HUES6 (cell line): Measurements from ENCODE around the gene ATP2B2.

Experiments used
- H3K27ac ChIP-seq: 2 replicates; pipeline ENCODE4 v1.7.0; 2013; ENCODE audit warnings: low read depth, mild to moderate bottlenecking, low read length, inconsistent platforms
- H3K27me3 ChIP-seq: 2 replicates; pipeline ENCODE4 v1.6.1; 2013; ENCODE audit warnings: low read length; ENCODE audit not compliant: control insufficient read depth, insufficient read depth
- H3K36me3 ChIP-seq: 2 replicates; pipeline ENCODE4 v1.6.1; 2013; ENCODE audit warnings: low read length; ENCODE audit not compliant: control insufficient read depth, insufficient read depth
- H3K4me1 ChIP-seq: 2 replicates; pipeline ENCODE4 v1.6.1; 2013; ENCODE audit warnings: low read length; ENCODE audit not compliant: control insufficient read depth, insufficient read depth
- H3K4me3 ChIP-seq: 2 replicates; pipeline ENCODE4 v1.5.1; 2013; ENCODE audit warnings: low read depth, low read length
- H3K9ac ChIP-seq: one replicate; pipeline ENCODE4 v1.6.1; 2013; ENCODE audit warnings: mild to moderate bottlenecking, low read length
- H3K9me3 ChIP-seq: 2 replicates; pipeline ENCODE4 v1.6.1; 2013; ENCODE audit warnings: low read depth, low read length; ENCODE audit not compliant: control insufficient read depth, insufficient read depth

Gene ATP2B2

DNA sequence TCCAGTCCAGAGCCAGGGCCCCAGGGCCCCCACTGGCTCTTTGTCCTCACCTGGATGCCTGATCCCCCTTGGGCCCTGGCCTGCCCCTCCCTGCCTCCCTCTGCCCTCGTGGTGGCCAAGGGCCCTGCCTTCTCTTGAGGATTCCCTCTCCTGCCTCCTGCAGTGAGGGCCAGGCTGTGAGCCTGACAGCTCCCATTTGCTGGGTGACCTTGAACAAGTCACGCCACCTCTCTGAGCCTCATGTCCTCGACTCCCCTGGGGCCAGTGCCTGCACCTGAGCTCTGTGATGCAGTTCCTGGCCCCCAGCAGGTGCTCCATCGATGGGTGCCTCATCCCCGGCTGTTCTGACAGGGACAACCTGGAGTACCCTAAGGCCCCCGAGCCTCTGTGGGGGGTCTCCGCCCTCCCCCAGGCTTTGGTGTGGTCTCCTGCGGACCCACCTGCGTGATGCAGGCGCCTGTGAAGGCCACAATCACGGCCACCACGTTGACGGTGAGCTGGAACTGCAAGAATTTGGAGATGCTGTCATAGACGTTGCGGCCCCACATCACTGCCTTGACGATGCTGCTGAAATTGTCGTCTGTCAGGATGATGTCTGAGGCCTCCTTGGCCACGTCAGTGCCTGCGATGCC lies 160.3 kb downstream of the ATP2B2 start:
- H3K9me3 ChIP-seq: no peaks in the 10 kb centered on the region
- no peak overlapping the region for H3K4me3 ChIP-seq
- H3K4me1 ChIP-seq: peaks cover 3% of the 10 kb centered on the region; the same call in 1 of the 2 replicates
- H3K9ac ChIP-seq: no peak overlapping the region
- no peaks in the 10 kb centered on the region for H3K36me3 ChIP-seq
- H3K27ac ChIP-seq: no peak overlapping the region
- no peaks in the 10 kb centered on the region for H3K27me3 ChIP-seq

DNA sequence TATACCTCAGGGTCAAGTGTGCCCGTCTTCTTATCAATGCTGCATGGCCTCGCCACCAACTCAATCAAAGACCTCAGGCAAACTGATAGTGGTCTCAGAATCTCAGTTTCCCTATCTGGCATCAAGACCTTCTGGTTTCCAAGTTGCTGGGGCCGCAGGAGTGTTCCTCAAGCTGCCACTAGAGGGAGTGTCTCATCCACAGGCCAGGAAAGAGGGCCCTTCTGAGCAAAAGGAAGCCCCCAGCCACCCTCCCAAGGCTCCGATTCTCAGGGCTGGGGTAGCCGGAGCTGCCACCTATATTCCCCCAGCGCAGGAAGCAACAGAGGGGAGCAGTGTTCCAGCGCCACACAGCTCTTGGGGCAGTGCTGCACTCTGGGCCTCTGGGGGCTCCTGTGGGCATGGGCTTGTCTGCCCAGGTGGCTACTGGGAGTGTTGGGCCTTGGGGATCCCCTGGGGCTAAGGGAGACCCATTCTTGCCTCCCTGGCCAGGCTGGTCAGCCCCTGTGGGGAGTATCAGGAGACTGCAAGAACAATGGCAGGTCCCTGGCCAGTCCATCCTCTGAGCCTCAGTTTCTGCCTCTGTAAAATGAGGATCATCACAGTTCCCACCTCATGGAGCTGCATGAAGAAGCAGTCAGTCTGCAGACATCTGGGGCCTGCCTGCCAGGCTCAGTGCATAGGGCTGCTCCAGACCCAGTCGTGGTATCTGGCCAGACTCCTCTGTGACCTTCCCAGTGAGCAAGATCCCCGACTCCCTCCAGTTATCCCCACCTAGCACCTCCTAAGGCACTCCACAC lies 161.0 kb downstream of the ATP2B2 start:
- Histone ChIP-seq H3K9ac (no peak overlapping the region), H3K27ac (no peak overlapping the region), H3K4me3 (no peak overlapping the region), H3K27me3 (no peaks in the 10 kb centered on the region), H3K4me1 (peaks cover 3% of the 10 kb centered on the region; the same call in 1 of the 2 replicates), H3K36me3 (no peaks in the 10 kb centered on the region), H3K9me3 (no peaks in the 10 kb centered on the region)

DNA sequence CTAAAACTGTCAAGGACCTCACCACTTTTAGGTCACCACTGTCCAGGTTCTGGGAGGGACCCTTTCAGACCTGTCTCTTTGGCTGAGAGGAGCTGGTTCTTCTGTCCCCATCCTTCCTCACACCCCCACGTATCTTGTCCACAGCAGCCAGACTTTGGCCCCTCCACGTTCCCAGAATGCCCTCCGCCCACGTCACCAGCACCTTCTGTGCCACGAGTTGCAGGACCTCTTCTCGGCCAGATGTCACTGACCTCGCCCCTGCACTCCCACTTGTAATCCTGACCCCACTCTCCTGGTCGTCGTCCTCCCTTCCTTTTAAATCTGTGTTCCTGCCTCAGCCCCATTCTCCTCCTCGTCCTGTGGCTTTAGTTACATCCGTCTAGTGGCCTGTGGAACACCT lies 161.9 kb downstream of the ATP2B2 start:
- Histone ChIP-seq H3K4me3 (no peak overlapping the region), H3K36me3 (no peaks in the 10 kb centered on the region), H3K27ac (no peak overlapping the region), H3K27me3 (no peaks in the 10 kb centered on the region), H3K4me1 (peaks cover 3% of the 10 kb centered on the region; the same call in 1 of the 2 replicates), H3K9ac (no peak overlapping the region), H3K9me3 (no peaks in the 10 kb centered on the region)

DNA sequence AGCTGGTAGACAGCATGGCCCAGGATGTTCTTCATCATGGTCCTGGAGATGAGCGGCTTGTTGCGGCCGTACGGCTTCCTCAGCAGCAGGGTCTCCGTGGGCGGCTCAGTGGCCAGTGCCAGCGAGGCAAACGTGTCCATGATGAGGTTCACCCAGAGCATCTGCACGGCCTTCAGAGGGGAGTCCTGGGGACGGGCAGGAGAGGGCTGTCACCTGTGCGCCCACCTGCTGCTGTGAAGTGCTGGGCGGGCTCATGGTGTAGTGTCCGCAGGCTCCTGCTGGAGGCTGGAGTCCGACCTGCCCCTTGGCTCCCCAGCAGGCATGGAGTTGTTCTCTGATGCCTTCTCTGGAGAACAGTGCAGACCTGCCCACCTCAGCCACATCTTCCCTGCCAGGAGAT lies 162.6 kb downstream of the ATP2B2 start:
- Histone ChIP-seq H3K27ac (no peak overlapping the region), H3K4me3 (no peak overlapping the region), H3K9me3 (no peaks in the 10 kb centered on the region), H3K4me1 (peaks cover 3% of the 10 kb centered on the region; the same call in 1 of the 2 replicates), H3K36me3 (no peaks in the 10 kb centered on the region), H3K27me3 (no peaks in the 10 kb centered on the region), H3K9ac (no peak overlapping the region)

DNA sequence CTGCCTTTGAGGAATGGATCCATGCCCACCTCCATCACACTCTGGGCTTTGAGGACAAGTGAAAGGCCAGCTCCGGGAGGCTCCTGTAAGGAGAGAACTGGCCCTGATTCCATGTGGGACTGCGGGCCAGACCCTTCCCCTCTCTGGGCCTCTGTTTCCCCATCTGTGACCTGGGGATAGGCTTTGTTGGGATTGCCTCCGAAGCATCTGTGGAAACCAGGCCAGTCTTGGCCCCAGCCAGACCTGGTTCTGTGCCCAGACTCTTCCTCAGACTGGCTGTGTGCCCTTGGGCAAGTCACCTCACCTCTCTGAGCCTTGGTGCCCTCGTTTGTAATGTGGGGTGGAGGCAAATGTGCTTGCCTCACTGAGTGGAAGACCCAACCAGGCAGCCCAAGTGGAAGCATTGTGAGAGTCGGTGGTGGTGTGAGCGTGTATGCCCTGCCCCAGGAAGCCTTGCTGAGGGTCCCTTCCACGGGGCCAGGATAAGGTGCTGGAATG lies 163.4 kb downstream of the ATP2B2 start:
- Histone ChIP-seq H3K36me3 (no peaks in the 10 kb centered on the region), H3K4me1 (peaks cover 3% of the 10 kb centered on the region; the same call in 1 of the 2 replicates), H3K9me3 (no peaks in the 10 kb centered on the region), H3K9ac (no peak overlapping the region), H3K27me3 (no peaks in the 10 kb centered on the region), H3K4me3 (no peak overlapping the region), H3K27ac (no peak overlapping the region)

DNA sequence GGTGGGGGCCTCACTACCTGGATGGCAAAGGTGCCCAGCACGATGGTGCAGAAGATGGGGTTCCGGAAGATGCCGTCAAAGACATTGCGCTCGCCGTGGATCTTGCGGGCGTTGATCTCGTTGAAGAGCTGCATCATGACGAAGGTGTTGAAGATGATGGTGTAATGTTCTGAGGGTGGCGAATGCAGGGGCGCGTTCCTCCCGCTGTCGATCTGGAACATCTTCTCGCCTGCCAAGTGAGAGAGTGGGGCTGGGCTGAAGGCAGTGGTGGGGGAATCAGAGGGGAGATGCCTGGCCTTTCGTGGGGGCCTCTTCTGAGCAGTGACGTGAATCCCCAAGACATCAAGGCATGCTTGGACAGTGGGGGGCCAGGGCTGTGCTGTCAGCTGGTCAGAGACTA lies 164.9 kb downstream of the ATP2B2 start:
- H3K36me3 ChIP-seq: no peaks in the 10 kb centered on the region
- H3K27me3 ChIP-seq: no peaks in the 10 kb centered on the region
- H3K9ac ChIP-seq: no peak overlapping the region
- H3K4me3 ChIP-seq: no peak overlapping the region
- no peaks in the 10 kb centered on the region for H3K9me3 ChIP-seq
- H3K4me1 ChIP-seq: peaks cover 3% of the 10 kb centered on the region; the same call in 1 of the 2 replicates
- H3K27ac ChIP-seq: no peak overlapping the region

DNA sequence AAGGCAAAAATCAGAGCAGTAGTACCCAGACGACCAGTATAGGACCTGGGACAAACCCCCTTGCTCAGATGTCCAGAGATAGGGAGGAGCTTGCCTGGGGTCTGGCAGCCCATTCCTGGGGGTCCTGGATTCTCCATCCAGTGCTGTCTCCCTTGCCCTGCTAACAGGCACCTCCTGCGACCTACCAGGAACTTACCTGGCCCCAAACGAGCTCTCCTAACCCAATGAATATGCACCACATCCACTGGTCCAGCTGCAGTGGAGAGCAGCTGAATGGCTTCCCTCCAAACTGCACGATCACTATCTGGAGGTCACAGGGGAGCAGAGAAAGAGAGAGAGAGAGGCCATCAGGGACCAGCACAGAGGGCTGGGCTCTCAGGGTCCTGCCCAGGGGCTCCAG lies 165.3 kb downstream of the ATP2B2 start:
- Histone ChIP-seq H3K4me1 (peaks cover 3% of the 10 kb centered on the region; the same call in 1 of the 2 replicates), H3K4me3 (no peak overlapping the region)

DNA sequence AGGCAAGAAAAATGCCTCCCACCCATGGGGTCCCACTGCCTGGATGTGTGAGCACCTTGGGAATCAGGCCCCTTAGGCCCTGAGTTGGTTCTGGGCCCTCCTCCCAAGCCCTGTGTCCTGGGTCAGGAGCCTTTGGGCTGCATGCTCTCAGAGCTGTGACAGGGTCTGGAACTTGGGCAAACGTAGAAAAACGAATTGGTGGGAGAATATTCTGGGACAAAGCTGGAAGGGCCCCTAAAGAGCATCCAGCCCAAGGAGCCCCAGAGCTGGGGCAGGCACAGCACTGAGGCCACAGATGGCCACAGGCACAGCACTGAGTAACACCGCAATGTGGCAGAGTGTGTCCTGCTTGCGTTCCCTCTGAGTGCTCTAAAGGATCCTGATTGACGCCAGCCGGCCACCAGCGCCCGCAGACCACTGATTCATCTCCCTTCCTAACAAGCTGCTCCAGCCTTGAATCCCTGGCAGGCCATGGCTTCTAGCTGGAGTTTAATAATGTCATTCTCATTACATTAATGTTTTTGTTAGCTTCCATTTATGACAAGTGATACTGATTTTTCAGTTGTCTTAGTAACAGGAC lies 165.9 kb downstream of the ATP2B2 start:
- no peak overlapping the region for H3K27ac ChIP-seq

More for the DNA sequence above, 165.3 kb downstream of the ATP2B2 start:
- H3K36me3 ChIP-seq: no peaks in the 10 kb centered on the region
- H3K9me3 ChIP-seq: no peaks in the 10 kb centered on the region
- no peaks in the 10 kb centered on the region for H3K27me3 ChIP-seq
- H3K9ac ChIP-seq: no peak overlapping the region
- no peak overlapping the region for H3K27ac ChIP-seq

DNA sequence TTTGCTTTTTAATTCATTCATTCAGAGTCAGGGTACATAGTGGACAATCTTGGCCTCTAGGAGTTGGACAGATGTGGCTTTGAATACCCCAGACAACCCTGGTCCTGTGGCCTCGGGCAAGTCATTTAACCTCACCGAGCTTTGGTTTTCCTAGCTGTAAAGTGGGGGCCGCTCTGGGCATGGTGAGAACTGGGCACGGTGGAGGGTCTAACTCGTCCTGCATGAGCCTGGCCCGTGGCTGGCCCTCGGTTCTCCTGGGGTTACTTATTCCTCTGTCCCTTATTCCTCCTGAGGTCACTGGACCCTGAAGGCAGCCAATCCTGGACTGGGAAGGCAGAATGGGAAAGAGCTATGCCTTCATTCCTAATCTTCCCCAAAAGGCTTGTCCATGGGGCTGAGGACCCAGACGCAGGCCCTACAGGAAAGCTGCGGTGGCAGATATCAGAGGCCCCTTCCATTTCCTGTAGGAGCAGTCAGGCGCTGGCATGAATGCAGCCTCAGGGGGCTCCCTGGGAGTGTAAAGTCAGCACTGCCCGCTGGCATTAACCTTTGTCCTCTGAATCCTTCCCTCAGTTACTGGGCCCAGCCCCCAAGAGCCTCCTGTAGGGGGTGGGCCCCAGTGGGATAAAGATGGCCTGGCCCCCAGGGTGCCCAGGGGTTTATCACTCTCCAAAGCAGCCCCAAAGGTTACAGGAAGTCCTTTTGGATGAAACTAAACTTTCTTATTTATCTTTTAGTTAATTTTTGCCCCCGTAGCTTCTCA lies 166.6 kb downstream of the ATP2B2 start:
- Histone ChIP-seq H3K9ac (no peak overlapping the region), H3K4me1 (no peaks in the 10 kb centered on the region), H3K27ac (no peak overlapping the region), H3K36me3 (no peaks in the 10 kb centered on the region), H3K27me3 (no peaks in the 10 kb centered on the region), H3K4me3 (no peak overlapping the region), H3K9me3 (no peaks in the 10 kb centered on the region)

More for the DNA sequence above, 165.9 kb downstream of the ATP2B2 start:
- peaks cover 3% of the 10 kb centered on the region; the same call in 1 of the 2 replicates for H3K4me1 ChIP-seq
- H3K36me3 ChIP-seq: no peaks in the 10 kb centered on the region
- no peak overlapping the region for H3K9ac ChIP-seq
- H3K27me3 ChIP-seq: no peaks in the 10 kb centered on the region
- H3K9me3 ChIP-seq: no peaks in the 10 kb centered on the region
- no peak overlapping the region for H3K4me3 ChIP-seq

DNA sequence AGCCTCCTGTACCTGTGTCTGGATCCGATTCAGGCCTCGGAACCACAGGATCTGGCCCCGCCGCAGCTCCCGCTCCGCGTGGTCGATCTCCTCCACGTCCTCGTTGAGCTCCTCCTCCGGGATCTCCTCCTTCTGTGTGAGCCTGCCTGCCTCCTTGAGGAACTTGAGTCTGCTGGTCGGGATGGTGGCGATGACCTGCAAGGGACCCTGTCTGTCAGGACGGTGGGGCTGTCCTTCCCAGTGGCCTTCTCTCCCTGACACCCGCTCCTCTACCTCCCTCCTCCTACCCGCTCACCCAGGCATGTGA lies 167.3 kb downstream of the ATP2B2 start:
- no peaks in the 10 kb centered on the region for H3K36me3 ChIP-seq

More for the DNA sequence above, 167.3 kb downstream of the ATP2B2 start:
- Histone ChIP-seq H3K4me1 (no peaks in the 10 kb centered on the region), H3K9me3 (no peaks in the 10 kb centered on the region), H3K27ac (no peak overlapping the region), H3K4me3 (no peak overlapping the region), H3K9ac (no peak overlapping the region), H3K27me3 (no peaks in the 10 kb centered on the region)
